Cardiac muscle cell (in vitro differentiated cells and primary cell): ENCODE results near the gene GPBP1L1. TPM values are rescaled to one million over a fixed set of nuclear protein-coding genes. Genes with fewer than 3 reads are reported as not detected.

ENCODE experiments used
- DNase-seq, 2 donors: peaks; one replicate each; pipeline versions ENCODE4 v3.0.0 to v3.0.0-alpha.2; 2010 to 2017; ENCODE audit warnings: low read depth in 1 of 2, low spot score in 1 of 2
- H3K27ac ChIP-seq: fragments of 200-600 bp; sonication (generic); 2 replicates; pipeline ENCODE4 v1.5.1; 2016
- H3K27me3 ChIP-seq: fragments of 200-600 bp; sonication (generic); 2 replicates; pipeline ENCODE4 v1.6.0; 2016; ENCODE audit warnings: control low read depth
- H3K36me3 ChIP-seq: fragments of 200-600 bp; sonication (generic); 2 replicates; pipeline ENCODE4 v1.5.1; 2016; ENCODE audit warnings: control low read depth
- H3K4me1 ChIP-seq: fragments of 200-600 bp; sonication (generic); 2 replicates; pipeline ENCODE4 v1.8.1; 2017; ENCODE audit warnings: low read depth, mild to moderate bottlenecking, mixed run types
- H3K4me3 ChIP-seq: fragments of 200-600 bp; sonication (generic); 2 replicates; pipeline ENCODE4 v1.5.1; 2016; ENCODE audit warnings: mild to moderate bottlenecking
- H3K9me3 ChIP-seq: fragments of 200-600 bp; sonication (generic); 2 replicates; pipeline ENCODE4 v1.5.1; 2017; ENCODE audit warnings: low read depth, mild to moderate bottlenecking, control low read depth
- CTCF ChIP-seq: IDR thresholded peaks from 2 replicates; pipeline ENCODE4 v1.5.1; 2012; ENCODE audit warnings: low read depth, mild to moderate bottlenecking, low read length
- polyA plus RNA-seq: library from polyadenylated mRNA; unstranded; fragments of >200 nt; fragmentation: Nextera tagmentation; extraction: Ambion mirVana; gene quantifications from 2 replicates; pipeline ENCODE4 v1.2.1, GENCODE V29; 2016
- total RNA-seq: library from RNA; depleted of rRNA; stranded (reverse); fragments of >200 nt; gene quantifications from 2 replicates; pipeline ENCODE4 v1.2.3, GENCODE V29; 2016

Gene GPBP1L1
- total and polyA plus RNA-seq, 2 experiments from 2014 or later, result 79.5 to 96.3 TPM

- no peak overlapping the region for H3K27ac ChIP-seq
- DNase-seq, result no peak
- H3K36me3 ChIP-seq, result no peaks in the 10 kb centered on the region
- TF ChIP-seq CTCF, result no peak
- H3K9me3 ChIP-seq, result no peaks in the 10 kb centered on the region
- H3K4me3 ChIP-seq, result no peak overlapping the region
- H3K27me3 ChIP-seq, result no peaks in the 10 kb centered on the region
- peaks cover 14% of the 10 kb centered on the region for H3K4me1 ChIP-seq
These were observed 17.8 kb downstream of the GPBP1L1 start for GRCh38 chr1:45668526-45668925.

- no peak for TF ChIP-seq CTCF
- Histone ChIP-seq H3K9me3 (no peaks in the 10 kb centered on the region), H3K27ac (no peak overlapping the region)
These were observed 18.8 kb downstream of the GPBP1L1 start for GRCh38 chr1:45667321-45668111.

GRCh38 chr1:45666836-45667235, 19.5 kb downstream of the GPBP1L1 start:
- H3K27ac ChIP-seq, result peak overlapping the region; percentile 30
- no peak for DNase-seq
- H3K27me3 ChIP-seq, result no peaks in the 10 kb centered on the region
- no peak for TF ChIP-seq CTCF
- no peaks in the 10 kb centered on the region for H3K9me3 ChIP-seq
- peaks cover 14% of the 10 kb centered on the region for H3K4me1 ChIP-seq
- H3K4me3 ChIP-seq, result no peak overlapping the region
- no peaks in the 10 kb centered on the region for H3K36me3 ChIP-seq

More at GRCh38 chr1:45667321-45668111, 18.8 kb downstream of the GPBP1L1 start:
- Histone ChIP-seq H3K27me3 (no peaks in the 10 kb centered on the region), H3K36me3 (no peaks in the 10 kb centered on the region), H3K4me1 (peaks cover 14% of the 10 kb centered on the region), H3K4me3 (no peak overlapping the region)
- DNase-seq, result no peak

GRCh38 chr1:45660336-45660735, 26.0 kb downstream of the GPBP1L1 start:
- H3K27ac ChIP-seq, result peak overlapping the region; percentile 44
- H3K9me3 ChIP-seq, result no peaks in the 10 kb centered on the region
- no peak for TF ChIP-seq CTCF
- H3K4me3 ChIP-seq, result no peak overlapping the region
- H3K4me1 ChIP-seq, result no peaks in the 10 kb centered on the region
- DNase-seq, result no peak
- no peaks in the 10 kb centered on the region for H3K27me3 ChIP-seq
- H3K36me3 ChIP-seq, result peaks cover 50% of the 10 kb centered on the region

- H3K9me3 ChIP-seq, result no peaks in the 10 kb centered on the region
- no peaks in the 10 kb centered on the region for H3K4me1 ChIP-seq
- no peak for DNase-seq
- H3K4me3 ChIP-seq, result no peak overlapping the region
- no peaks in the 10 kb centered on the region for H3K27me3 ChIP-seq
- peaks cover 61% of the 10 kb centered on the region for H3K36me3 ChIP-seq
- H3K27ac ChIP-seq, result no peak overlapping the region
- TF ChIP-seq CTCF, result no peak
These were observed 27.1 kb downstream of the GPBP1L1 start for GRCh38 chr1:45659222-45659621.
